WTC11 (cell line): ENCODE data around the gene ZNRF1. TPM values are rescaled to one million over a fixed set of nuclear protein-coding genes. Genes with fewer than 3 reads are reported as not detected.

Experiments used
- ATAC-seq: fragments of 200-7000 bp; cut with Tn5 transposase; 2 replicates; pipeline ENCODE4 v1.10.0; 2021; ENCODE audit warnings: mild to moderate bottlenecking, moderate library complexity
- CTCF ChIA-PET: fragments of 300-600 bp; sonication (Branson Sonifier 250); formaldehyde crosslinking; loops from one replicate; lab custom pipeline; 2021; ENCODE audit warnings: antibody characterized with exemption; lab: Charles Lee
- POLR2A ChIA-PET: fragments of 350-600 bp; sonication (Branson Sonifier 250); formaldehyde crosslinking; loops from one replicate; lab custom pipeline; 2021; ENCODE audit warnings: antibody characterized with exemption; lab: Charles Lee
- DNase-seq: peaks from one replicate; pipeline ENCODE4 v3.0.0; 2021; ENCODE audit warnings: low spot score
- H3K27ac Mint-ChIP-seq: 2 replicates; pipeline ENCODE4 v1.8.0; 2021; ENCODE audit warnings: mixed read lengths
- H3K27me3 Mint-ChIP-seq: 2 replicates; pipeline ENCODE4 v1.8.0; 2021; ENCODE audit warnings: low read depth, mild to moderate bottlenecking, moderate library complexity, mixed read lengths
- H3K36me3 Mint-ChIP-seq: 2 replicates; pipeline ENCODE4 v1.8.0; 2021; ENCODE audit warnings: mixed read lengths
- H3K4me1 Mint-ChIP-seq: 2 replicates; pipeline ENCODE4 v1.8.0; 2022; ENCODE audit warnings: mixed read lengths
- H3K4me3 Mint-ChIP-seq: 2 replicates; pipeline ENCODE4 v1.8.0; 2021; ENCODE audit warnings: mild to moderate bottlenecking, moderate library complexity, mixed read lengths
- H3K9me3 Mint-ChIP-seq: 2 replicates; pipeline ENCODE4 v1.8.0; 2021; ENCODE audit warnings: mixed read lengths
- CDX4 ChIP-seq: fragments of 250-450 bp; sonication (Bioruptor Pico); IDR thresholded peaks from 2 replicates; pipeline ENCODE4 v1.9.0; 2021; ENCODE audit warnings: moderate library complexity, mild to moderate bottlenecking, inconsistent platforms, borderline replicate concordance
- E2F4 ChIP-seq: sonication (generic); formaldehyde crosslinking; IDR thresholded peaks from 2 replicates; pipeline ENCODE4 v1.8.1; 2022; ENCODE audit warnings: low read depth, mild to moderate bottlenecking, moderate library complexity, missing genetic modification reagents, borderline replicate concordance
- FOXK1 ChIP-seq: sonication (generic); formaldehyde crosslinking; IDR thresholded peaks from 2 replicates; pipeline ENCODE4 v1.8.0; 2022; ENCODE audit warnings: mild to moderate bottlenecking, moderate library complexity, missing genetic modification reagents
- FOXP4 ChIP-seq: sonication (generic); formaldehyde crosslinking; IDR thresholded peaks from 2 replicates; pipeline ENCODE4 v1.8.0; 2022; ENCODE audit warnings: mild to moderate bottlenecking, missing genetic modification reagents
- GABPB1 ChIP-seq: sonication (generic); formaldehyde crosslinking; IDR thresholded peaks from 2 replicates; pipeline ENCODE4 v1.8.1; 2023; ENCODE audit warnings: mild to moderate bottlenecking, missing genetic modification reagents
- HMGA2 ChIP-seq: fragments of 250-450 bp; sonication (Bioruptor Pico); IDR thresholded peaks from 2 replicates; pipeline ENCODE4 v1.4.0; 2021; ENCODE audit warnings: mild to moderate bottlenecking, moderate library complexity
- IRF2 ChIP-seq: sonication (generic); formaldehyde crosslinking; IDR thresholded peaks from 2 replicates; pipeline ENCODE4 v1.8.0; 2022; ENCODE audit warnings: low read depth, missing genetic modification reagents, borderline replicate concordance
- MAX ChIP-seq: sonication (generic); formaldehyde crosslinking; IDR thresholded peaks from 2 replicates; pipeline ENCODE4 v1.8.0; 2022; ENCODE audit warnings: mild to moderate bottlenecking, missing genetic modification reagents
- NFYB ChIP-seq: sonication (generic); formaldehyde crosslinking; conservative IDR thresholded peaks from 2 replicates; pipeline ENCODE4 v1.8.0; 2022; ENCODE audit warnings: low read depth, missing genetic modification reagents
- PRRX2 ChIP-seq: fragments of 250-450 bp; sonication (Bioruptor Pico); IDR thresholded peaks from 2 replicates; pipeline ENCODE4 v1.8.0; 2021; ENCODE audit warnings: mild to moderate bottlenecking
- SOX15 ChIP-seq: fragments of 250-450 bp; sonication (Bioruptor Pico); IDR thresholded peaks from 2 replicates; pipeline ENCODE4 v1.9.0; 2021; ENCODE audit warnings: mild to moderate bottlenecking
- SP1 ChIP-seq: sonication (generic); formaldehyde crosslinking; conservative IDR thresholded peaks from 2 replicates; pipeline ENCODE4 v1.8.1; 2022; ENCODE audit warnings: missing genetic modification reagents
- ZNF121 ChIP-seq: sonication (generic); formaldehyde crosslinking; IDR thresholded peaks from 2 replicates; pipeline ENCODE4 v1.8.0; 2023; ENCODE audit warnings: missing genetic modification reagents
- ZNF425 ChIP-seq: fragments of 250-450 bp; sonication (Bioruptor Pico); conservative IDR thresholded peaks from 2 replicates; pipeline ENCODE4 v1.9.0; 2021; ENCODE audit warnings: mild to moderate bottlenecking
- total RNA-seq: library from RNA; stranded (reverse); gene quantifications from 3 replicates; pipeline ENCODE4 v1.2.3, GENCODE V29; 2021

The ZNRF1 gene
- total RNA-seq, 1 experiment from 2014 or later = 47.6 TPM

- ChIA-PET CTCF (no interaction called here), POLR2A (no interaction called here)
- Mint-ChIP-seq H3K4me1 (no peaks in the 10 kb centered on the region), H3K4me3 (no peak overlapping the region), H3K9me3 (no peaks in the 10 kb centered on the region), H3K36me3 (peaks cover 4% of the 10 kb centered on the region; the same call in 1 of the 2 replicates), H3K27ac (no peak overlapping the region), H3K27me3 (no peaks in the 10 kb centered on the region)
- TF ChIP-seq ZNF121 (CRISPR knock-in tag) = peak; percentile 84
- no peak for TF ChIP-seq MAX
- ATAC-seq (no peak), DNase-seq (no peak)
These were observed 25.5 kb upstream of the ZNRF1 start for GRCh38 chr16:74973304-74973703.

GRCh38 chr16:74975591-74975990, 23.2 kb upstream of the ZNRF1 start:
- Mint-ChIP-seq H3K27me3 (no peaks in the 10 kb centered on the region), H3K9me3 (no peaks in the 10 kb centered on the region), H3K4me3 (no peak overlapping the region), H3K36me3 (peaks cover 6% of the 10 kb centered on the region; the same call in 1 of the 2 replicates), H3K4me1 (no peaks in the 10 kb centered on the region), H3K27ac (no peak overlapping the region)
- DNase-seq (no peak), ATAC-seq (no peak)
- POLR2A ChIA-PET = no interaction called here
- no peak for TF ChIP-seq ZNF425 (CRISPR knock-in tag)
- no peak for TF ChIP-seq IRF2
- no peak for TF ChIP-seq SP1 (CRISPR knock-in tag)
- TF ChIP-seq CDX4 (CRISPR knock-in tag) = no peak
- no peak for TF ChIP-seq FOXP4 (CRISPR knock-in tag)
- TF ChIP-seq FOXK1 (CRISPR knock-in tag) = no peak
- CTCF ChIA-PET = no interaction called here

GRCh38 chr16:74982256-74982655, 16.6 kb upstream of the ZNRF1 start:
- no peaks in the 10 kb centered on the region for H3K9me3 Mint-ChIP-seq
- no peaks in the 10 kb centered on the region for H3K27me3 Mint-ChIP-seq
- no peak overlapping the region for H3K27ac Mint-ChIP-seq
- ATAC-seq (no peak), DNase-seq (no peak)
- peaks cover 7% of the 10 kb centered on the region for H3K4me1 Mint-ChIP-seq
- ChIA-PET CTCF (interaction anchor here (0.6 to 1.6 kb wide), 4 partner anchors 9 to 535 kb away, joined by 3 to 4 read pairs (median 3); partner anchors contain the start of gene ZNRF1), POLR2A (no interaction called here)
- peaks cover 5% of the 10 kb centered on the region; the same call in 1 of the 2 replicates for H3K36me3 Mint-ChIP-seq
- TF ChIP-seq HMGA2 (CRISPR knock-in tag) = no peak
- TF ChIP-seq E2F4 = no peak
- TF ChIP-seq NFYB (CRISPR knock-in tag) = no peak
- TF ChIP-seq MAX = no peak
- no peak for TF ChIP-seq SOX15
- no peak for TF ChIP-seq PRRX2 (CRISPR knock-in tag)
- H3K4me3 Mint-ChIP-seq = no peak overlapping the region

- peaks cover 2% of the 10 kb centered on the region; the same call in 1 of the 2 replicates for H3K36me3 Mint-ChIP-seq
- ATAC-seq = no peak
- DNase-seq = no peak
- TF ChIP-seq GABPB1 = no peak
- 0 out of 2 replicates have a peak, but pooled peaks have one; percentile 5 for TF ChIP-seq HMGA2 (CRISPR knock-in tag)
- TF ChIP-seq, all 79 proteins: peak for 1
- H3K27ac Mint-ChIP-seq = peak overlapping the region; percentile 80
- H3K4me3 Mint-ChIP-seq = peak overlapping the region; percentile 85
- POLR2A ChIA-PET = interaction anchor here (2.2 kb wide), 1 partner anchor 128 kb away, joined by 18 read pairs; no protein-coding TSS in a partner anchor
- CTCF ChIA-PET = interaction anchor here (1.2 to 2.7 kb wide), 3 partner anchors 26 to 127 kb away, joined by 3 to 39 read pairs (median 3); no protein-coding TSS in a partner anchor
- no peaks in the 10 kb centered on the region for H3K9me3 Mint-ChIP-seq
- H3K4me1 Mint-ChIP-seq = peaks cover 7% of the 10 kb centered on the region
- H3K27me3 Mint-ChIP-seq = no peaks in the 10 kb centered on the region
These were observed 14.7 kb upstream of the ZNRF1 start for GRCh38 chr16:74984194-74984528.
